GM10266 (cell line): ENCODE data around the gene FILIP1.

ENCODE experiments used
- DNase-seq: peaks from one replicate; pipeline ENCODE4 v3.0.0; 2012; ENCODE audit errors: extremely low spot score
- CTCF ChIP-seq: IDR thresholded peaks from 2 replicates; pipeline ENCODE4 v1.5.1; 2012; ENCODE audit warnings: mild to moderate bottlenecking, low read depth; ENCODE audit not compliant: control insufficient read depth, insufficient read depth; ENCODE audit errors: missing control alignments

The FILIP1 gene

GRCh38 chr6:75429061-75429703 is 64.4 kb downstream of the FILIP1 start:
- no peak for DNase-seq
- TF ChIP-seq CTCF: no peak

- TF ChIP-seq CTCF: no peak
- no peak for DNase-seq
Measured at GRCh38 chr6:75428204-75428603, 65.4 kb downstream of the FILIP1 start.

GRCh38 chr6:75427329-75427728 is 66.3 kb downstream of the FILIP1 start:
- TF ChIP-seq CTCF: no peak
- DNase-seq: no peak

GRCh38 chr6:75424618-75425548 is 68.7 kb downstream of the FILIP1 start:
- DNase-seq: no peak
- no peak for TF ChIP-seq CTCF

- no peak for TF ChIP-seq CTCF
- DNase-seq: no peak
Measured at GRCh38 chr6:75423386-75423785, 70.2 kb downstream of the FILIP1 start.

- TF ChIP-seq CTCF: no peak
- no peak for DNase-seq
Measured at GRCh38 chr6:75422024-75422639, 71.5 kb downstream of the FILIP1 start.

GRCh38 chr6:75421316-75422023 is 72.1 kb downstream of the FILIP1 start:
- TF ChIP-seq CTCF: no peak
- DNase-seq: no peak
